Measurements from ENCODE around the gene MFGE8.

DNA sequence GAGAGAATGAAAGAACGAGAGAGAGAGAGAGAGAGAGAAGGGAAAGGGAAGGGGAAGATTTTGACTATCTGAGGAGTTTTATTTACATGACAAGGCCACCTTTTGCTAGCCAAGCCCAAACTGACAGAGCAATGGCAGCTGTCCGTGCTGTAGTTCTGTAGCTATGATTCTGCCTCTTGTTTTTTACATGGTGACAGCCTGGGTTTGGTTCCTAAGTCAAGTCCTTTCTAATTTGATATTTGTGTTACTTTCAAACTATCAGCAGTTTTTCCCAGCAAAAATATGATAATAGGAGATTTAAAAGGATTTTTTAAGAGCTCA is 26.3 kb upstream of the MFGE8 start:
- TF ChIP-seq CTCF (IDR thresholded peaks at IDR 0.05) (no peak), POLR2A (IDR thresholded peaks at IDR 0.05) (no peak), POLR2AphosphoS5 (IDR thresholded peaks at IDR 0.05) (no peak)
